GM12873 (cell line): ENCODE measurements around the gene GRID1.

ENCODE experiments used
- CTCF ChIP-seq: IDR thresholded peaks from 2 replicates; pipeline ENCODE4 v1.5.1; 2012; ENCODE audit warnings: low read depth, mild to moderate bottlenecking, moderate library complexity, low read length, control low read depth; ENCODE audit not compliant: insufficient read depth; ENCODE audit errors: missing control alignments

The GRID1 gene

GRCh38 chr10:86361156-86362128 lies 5.2 kb downstream of the GRID1 start:
- TF ChIP-seq CTCF = no peak

- TF ChIP-seq CTCF = no peak
Observed at GRCh38 chr10:86360657-86361056, 5.9 kb downstream of the GRID1 start.

- TF ChIP-seq CTCF = no peak
Observed at GRCh38 chr10:86359954-86360353, 6.6 kb downstream of the GRID1 start.

- no peak for TF ChIP-seq CTCF
Observed at GRCh38 chr10:86359111-86359510, 7.5 kb downstream of the GRID1 start.

GRCh38 chr10:86357676-86358075 lies 8.9 kb downstream of the GRID1 start:
- no peak for TF ChIP-seq CTCF

- no peak for TF ChIP-seq CTCF
Observed at GRCh38 chr10:86357041-86357440, 9.6 kb downstream of the GRID1 start.

GRCh38 chr10:86356296-86356695 lies 10.3 kb downstream of the GRID1 start:
- TF ChIP-seq CTCF = no peak
